SK-N-SH treated with all-trans-retinoic acid at 6 μM for 48 hours (cell line): ENCODE results near the gene PSORS1C2.

Source experiments
- ARNTL ChIP-seq: fragments of 450-650 bp; formaldehyde crosslinking; IDR thresholded peaks from 2 replicates; pipeline ENCODE4 v1.5.0; 2020; ENCODE audit warnings: low read depth, mild to moderate bottlenecking, moderate library complexity, borderline replicate concordance
- SNAI2 ChIP-seq: fragments of 250-450 bp; sonication (Bioruptor Pico); IDR thresholded peaks from 2 replicates; pipeline ENCODE4 v1.5.0; 2020; ENCODE audit warnings: mild to moderate bottlenecking, moderate library complexity
- ZFP3 ChIP-seq: fragments of 250-450 bp; sonication (Bioruptor Pico); IDR thresholded peaks from 2 replicates; pipeline ENCODE4 v1.5.0; 2020; ENCODE audit warnings: mild to moderate bottlenecking, moderate library complexity
- ZFP30 ChIP-seq: fragments of 450-650 bp; formaldehyde crosslinking; IDR thresholded peaks from 2 replicates; pipeline ENCODE4 v1.5.0; 2022; ENCODE audit warnings: mild to moderate bottlenecking, moderate library complexity
- ZNF8 ChIP-seq: fragments of 450-650 bp; formaldehyde crosslinking; IDR thresholded peaks from 2 replicates; pipeline ENCODE4 v1.5.0; 2020; ENCODE audit warnings: mild to moderate bottlenecking, moderate library complexity
- TF ChIP-seq, protein P1 (sequence below): fragments of 250-450 bp; sonication (Bioruptor Pico); IDR thresholded peaks from 2 replicates; pipeline ENCODE4 v1.8.0; 2020; ENCODE audit warnings: mild to moderate bottlenecking, moderate library complexity, borderline replicate concordance

DNA sequence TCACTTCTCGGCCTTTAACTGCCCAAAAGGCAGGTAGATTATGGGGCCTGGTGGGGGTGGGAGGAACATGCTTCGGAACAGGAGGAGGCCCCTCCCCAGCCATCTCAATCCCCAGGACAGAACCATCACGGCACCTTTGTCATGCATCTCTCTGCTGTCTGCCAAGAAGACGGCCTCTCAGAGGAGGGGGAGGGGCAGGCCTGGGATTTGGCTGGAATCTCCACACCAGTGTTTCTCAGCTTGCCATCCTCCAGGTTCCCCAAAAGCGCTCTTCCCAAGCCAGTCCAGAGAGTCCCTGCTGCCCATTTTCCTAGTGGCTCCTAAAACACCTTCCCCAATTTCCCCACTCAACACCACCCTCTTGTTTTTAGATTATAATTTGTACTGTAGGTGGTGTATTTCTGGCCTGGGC is 34.1 kb upstream of the PSORS1C2 start:
- no peak for TF ChIP-seq ZNF8 (CRISPR knock-in tag)
- no peak for TF ChIP-seq ZFP30 (CRISPR knock-in tag)
- no peak for TF ChIP-seq SNAI2 (CRISPR knock-in tag)
- TF ChIP-seq ARNTL (CRISPR knock-in tag): no peak
- TF ChIP-seq, protein P1, sequence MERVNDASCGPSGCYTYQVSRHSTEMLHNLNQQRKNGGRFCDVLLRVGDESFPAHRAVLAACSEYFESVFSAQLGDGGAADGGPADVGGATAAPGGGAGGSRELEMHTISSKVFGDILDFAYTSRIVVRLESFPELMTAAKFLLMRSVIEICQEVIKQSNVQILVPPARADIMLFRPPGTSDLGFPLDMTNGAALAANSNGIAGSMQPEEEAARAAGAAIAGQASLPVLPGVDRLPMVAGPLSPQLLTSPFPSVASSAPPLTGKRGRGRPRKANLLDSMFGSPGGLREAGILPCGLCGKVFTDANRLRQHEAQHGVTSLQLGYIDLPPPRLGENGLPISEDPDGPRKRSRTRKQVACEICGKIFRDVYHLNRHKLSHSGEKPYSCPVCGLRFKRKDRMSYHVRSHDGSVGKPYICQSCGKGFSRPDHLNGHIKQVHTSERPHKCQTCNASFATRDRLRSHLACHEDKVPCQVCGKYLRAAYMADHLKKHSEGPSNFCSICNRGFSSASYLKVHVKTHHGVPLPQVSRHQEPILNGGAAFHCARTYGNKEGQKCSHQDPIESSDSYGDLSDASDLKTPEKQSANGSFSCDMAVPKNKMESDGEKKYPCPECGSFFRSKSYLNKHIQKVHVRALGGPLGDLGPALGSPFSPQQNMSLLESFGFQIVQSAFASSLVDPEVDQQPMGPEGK (CRISPR knock-in tag): no peak
- TF ChIP-seq ZFP3 (CRISPR knock-in tag): no peak
